HepG2 (cell line): ENCODE measurements around the gene ZMYND12. TPM values are rescaled to one million over a fixed set of nuclear protein-coding genes. Genes with fewer than 3 reads are reported as not detected.

ENCODE experiments used
- ATAC-seq: fragments of 200-7000 bp; cut with Tn5 transposase; 3 replicates; pipeline ENCODE4 v1.9.1; 2020; ENCODE audit warnings: mild to moderate bottlenecking, moderate library complexity
- BruUV-seq: library from RNA; stranded (reverse); fragments of 400-500 nt; replicated peaks from 2 replicates; lab custom pipeline; 2021; lab: Mats Ljungman, UMichigan
- CTCF ChIA-PET: fragments of 300-600 bp; formaldehyde crosslinking; extraction: SDS; loops from one replicate; lab custom pipeline; 2021; ENCODE audit warnings: low total read pairs, inconsistent platforms, low intra/inter-chr PET ratio; lab: Yijun Ruan, JAX
- POLR2A ChIA-PET: fragments of 350-600 bp; sonication (Branson Sonifier 250); formaldehyde crosslinking; loops from one replicate; lab custom pipeline; 2020; ENCODE audit warnings: antibody characterized with exemption, inconsistent platforms; lab: Yijun Ruan, JAX
- DNase-seq: peaks from one replicate; pipeline ENCODE4 v3.0.0-alpha.2; 2015; ENCODE audit warnings: low spot score
- FAIRE-seq: peaks from 3 replicates; lab custom pipeline; 2011; peaks lifted over from hg19 to GRCh38; lab: Jason Lieb, UNC
- H2AFZ ChIP-seq: one replicate; pipeline ENCODE4 v1.6.1; 2011; ENCODE audit warnings: low read length, inconsistent platforms
- H3K27ac ChIP-seq: fragments of 300-600 bp; 3 replicates; pipeline ENCODE4 v1.8.0; 2011; ENCODE audit warnings: mixed run types, mild to moderate bottlenecking, mixed read lengths, low read length, inconsistent platforms; ENCODE audit not compliant: insufficient read depth; ENCODE audit errors: extremely low read length
- H3K27me3 ChIP-seq, 2 experiments: fragments of 200-600 bp in 1 of 2; 2 replicates in 1 of 2; 3 replicates in 1 of 2; pipeline versions ENCODE4 v1.6.0 to v1.8.0; 2011; ENCODE audit warnings: low read length in 2 of 2, mild to moderate bottlenecking in 2 of 2, moderate library complexity in 2 of 2, inconsistent platforms in 1 of 2; ENCODE audit not compliant: insufficient read depth in 2 of 2, control insufficient read depth in 1 of 2
- H3K36me3 ChIP-seq, 2 experiments: fragments of 200-600 bp in 1 of 2; replicated peaks in 1 of 2; 2 replicates in 1 of 2; 3 replicates in 1 of 2; pipeline versions ENCODE4 v1.5.1 to v1.8.0; 2011; ENCODE audit warnings: low read length in 2 of 2, inconsistent platforms in 1 of 2; ENCODE audit not compliant: insufficient read depth in 2 of 2, control insufficient read depth in 1 of 2
- H3K4me1 ChIP-seq: 2 replicates; pipeline ENCODE4 v1.5.1; 2012; ENCODE audit warnings: low read length, inconsistent platforms; ENCODE audit not compliant: insufficient read depth
- H3K4me2 ChIP-seq: 2 replicates; pipeline ENCODE4 v1.6.0; 2011; ENCODE audit warnings: low read depth, low read length, inconsistent platforms
- H3K4me3 ChIP-seq, 3 experiments: fragments of 200-600 bp in 1 of 3; sonication (generic), shearing (Covaris generic) in 1 of 3; replicated peaks in 1 of 3; 2 replicates each; pipeline ENCODE4 v1.5.1; 2011 to 2016; ENCODE audit warnings: low read length in 3 of 3, inconsistent platforms in 2 of 3, low read depth in 2 of 3, mild to moderate bottlenecking in 2 of 3, control low read depth in 1 of 3, mixed read lengths in 1 of 3; ENCODE audit not compliant: insufficient read depth in 1 of 3
- H3K79me2 ChIP-seq: one replicate; pipeline ENCODE4 v1.6.1; 2011; ENCODE audit warnings: low read length, inconsistent platforms; ENCODE audit not compliant: insufficient read depth
- H3K9ac ChIP-seq: 2 replicates; pipeline ENCODE4 v1.6.0; 2011; ENCODE audit warnings: mild to moderate bottlenecking, low read depth, low read length, inconsistent platforms; ENCODE audit not compliant: insufficient read depth
- H3K9me3 ChIP-seq: 2 replicates; pipeline ENCODE4 v1.5.1; 2012; ENCODE audit warnings: mild to moderate bottlenecking, low read length
- H4K20me1 ChIP-seq: 2 replicates; pipeline ENCODE4 v1.6.0; 2011; ENCODE audit warnings: inconsistent platforms, mild to moderate bottlenecking, low read length, moderate library complexity; ENCODE audit not compliant: insufficient read depth
- CEBPG ChIP-seq: IDR thresholded peaks from 2 replicates; pipeline ENCODE4 v1.6.1; 2016
- KDM5A ChIP-seq: fragments of 200-600 bp; sonication (generic); IDR thresholded peaks from 2 replicates; pipeline ENCODE4 v1.7.0; 2018; ENCODE audit warnings: antibody characterized with exemption, mild to moderate bottlenecking, low read length, borderline replicate concordance
- ZNF143 ChIP-seq: sonication (generic); formaldehyde crosslinking; IDR thresholded peaks from 2 replicates; pipeline ENCODE4 v1.4.0; 2020; ENCODE audit warnings: missing genetic modification reagents
- ZNF318 ChIP-seq: sonication (generic); formaldehyde crosslinking; IDR thresholded peaks from 2 replicates; pipeline ENCODE4 v1.4.0; 2020; ENCODE audit warnings: mild to moderate bottlenecking, missing genetic modification reagents
- ZNF616 ChIP-seq: sonication (generic); formaldehyde crosslinking; IDR thresholded peaks from 2 replicates; pipeline ENCODE4 v1.5.0; 2020; ENCODE audit warnings: low read depth, mild to moderate bottlenecking, missing genetic modification reagents
- ZNF710 ChIP-seq: sonication (generic); formaldehyde crosslinking; IDR thresholded peaks from 2 replicates; pipeline ENCODE4 v1.5.0; 2020; ENCODE audit warnings: mild to moderate bottlenecking, missing genetic modification reagents, borderline replicate concordance
- ZNF768 ChIP-seq: sonication (generic); formaldehyde crosslinking; IDR thresholded peaks from 2 replicates; pipeline ENCODE4 v1.4.0; 2020; ENCODE audit warnings: missing genetic modification reagents
- WGBS: methylation state at CpG from one replicate; pipeline ENCODE4 v1.1.6; 2017; ENCODE audit warnings: low lambda C conversion rate; 5-methylcytosine and 5-hydroxymethylcytosine counted together
- in situ Hi-C: cut with HindIII; loops from 2 replicates; pipeline ENCODE4 v1.10.0; 2017; ENCODE audit warnings: low pct_unique_long_range_greater_than_20kb; ENCODE audit not compliant: extremely low pct_ligation_motif_present
- intact Hi-C: fragments of 100-400 bp; cut with micrococcal nuclease; formaldehyde crosslinking; loops from one replicate; pipeline ENCODE4 v1.10.0; 2022; ENCODE audit not compliant: unreplicated experiment
- polyA plus RNA-seq, 8 experiments: library from polyadenylated mRNA; depleted of rRNA in 3 of 8; stranded (reverse) in 7 of 8; unstranded in 1 of 8; fragments of >200 nt; fragmentation: Illumina TruSeq in 4 of 8; extraction: Trizol in 4 of 8; gene quantifications; 2 replicates each; pipeline versions ENCODE4 v1.2.1 to v1.2.3, GENCODE V29; 2011 to 2016; ENCODE audit warnings: low read depth in 4 of 8, missing spikeins in 1 of 8, mixed read lengths in 1 of 8; ENCODE audit not compliant: insufficient read depth in 1 of 8
- total RNA-seq, 5 experiments: library from RNA; depleted of rRNA; stranded (reverse); fragments of >200 nt; fragmentation: Illumina TruSeq; extraction: Trizol; gene quantifications; 2 replicates each; pipeline ENCODE4 v1.2.3, GENCODE V29; 2016; ENCODE audit warnings: low read depth in 1 of 5

The ZMYND12 gene
- total and polyA plus RNA-seq, 2 of the 13 experiments (the other 11 are each of a cell fraction or from before 2014, with no cell fraction given): 0.13 to 0.71 TPM

GRCh38 chr1:42434340-42434739 lies 21.5 kb downstream of the ZMYND12 start:
- in situ Hi-C loops: no loop called here

GRCh38 chr1:42433369-42433768 lies 22.5 kb downstream of the ZMYND12 start:
- Histone ChIP-seq H3K36me3 (no peaks in the 10 kb centered on the region), H3K4me2 (no peak overlapping the region), H3K27ac (no peak overlapping the region), H3K9ac (no peak overlapping the region), H3K27me3 (no peaks in the 10 kb centered on the region), H3K9me3 (no peaks in the 10 kb centered on the region), H3K4me3 (no peak overlapping the region), H3K79me2 (no peaks in the 10 kb centered on the region), H3K4me1 (peaks cover 42% of the 10 kb centered on the region), H2AFZ (no peak overlapping the region), H4K20me1 (no peaks in the 10 kb centered on the region)
- 68% methylated on average over 6 of the region's 6 CpGs for WGBS
- no TSS peak for BruUV-seq
- no peak for DNase-seq
- intact Hi-C loops: no loop called here
- ATAC-seq: no peak
- ChIA-PET POLR2A (no interaction called here), CTCF (no interaction called here)
- no peak for FAIRE-seq
- in situ Hi-C loops: no loop called here
- no peak for TF ChIP-seq ZNF616 (CRISPR knock-in tag)
- no peak for TF ChIP-seq ZNF318 (CRISPR knock-in tag)
- TF ChIP-seq CEBPG (CRISPR knock-in tag): no peak
- TF ChIP-seq KDM5A: no peak
- no peak for TF ChIP-seq ZNF710 (CRISPR knock-in tag)

More at GRCh38 chr1:42434340-42434739, 21.5 kb downstream of the ZMYND12 start:
- Histone ChIP-seq H3K79me2 (no peaks in the 10 kb centered on the region), H3K27ac (no peak overlapping the region), H3K4me3 (no peak overlapping the region), H4K20me1 (no peaks in the 10 kb centered on the region), H3K4me2 (no peak overlapping the region), H3K9ac (no peak overlapping the region), H3K36me3 (no peaks in the 10 kb centered on the region), H3K9me3 (no peaks in the 10 kb centered on the region), H3K4me1 (peaks cover 39% of the 10 kb centered on the region), H3K27me3 (no peaks in the 10 kb centered on the region), H2AFZ (no peak overlapping the region)
- no peak for FAIRE-seq
- no peak for DNase-seq
- ChIA-PET POLR2A (no interaction called here), CTCF (no interaction called here)
- WGBS: 25% methylated on average over 1 of the region's 4 CpGs
- BruUV-seq: no TSS peak
- ATAC-seq: no peak
- intact Hi-C loops: no loop called here
- TF ChIP-seq ZNF143 (CRISPR knock-in tag) (no peak), ZNF768 (CRISPR knock-in tag) (0 out of 2 replicates have a peak, but pooled peaks have one; percentile 15)
